GM23338 (cell line): Measurements from ENCODE around the gene ELN.

Source experiments
- CREB1 ChIP-seq: fragments of 250-450 bp; sonication (Bioruptor Pico); IDR thresholded peaks from 2 replicates; pipeline ENCODE4 v1.5.0; 2020; ENCODE audit warnings: low read depth, mild to moderate bottlenecking, moderate library complexity
- CTCF ChIP-seq, 2 experiments: fragments of 200-600 bp in 1 of 2; sonication (generic) in 1 of 2; conservative IDR thresholded peaks; 2 replicates each; pipeline versions ENCODE4 v1.5.1 to v1.6.1; 2016 to 2017; ENCODE audit warnings: antibody characterized with exemption in 2 of 2, low read depth in 2 of 2, mild to moderate bottlenecking in 2 of 2, moderate library complexity in 1 of 2
- EZH2 ChIP-seq: fragments of 200-600 bp; sonication (generic); IDR thresholded peaks from one replicate; pipeline ENCODE4 v1.8.0; 2017; ENCODE audit warnings: antibody characterized with exemption, mild to moderate bottlenecking, low read depth; ENCODE audit not compliant: unreplicated experiment
- NANOG ChIP-seq: IDR thresholded peaks from 2 replicates; pipeline ENCODE4 v1.6.1; 2016; ENCODE audit warnings: antibody characterized with exemption, borderline replicate concordance
- POLR2AphosphoS5 ChIP-seq: IDR thresholded peaks from 2 replicates; pipeline ENCODE4 v1.6.1; 2016; ENCODE audit warnings: antibody characterized with exemption, low read depth
- REST ChIP-seq: IDR thresholded peaks from one replicate; pipeline ENCODE4 v1.6.1; 2018; ENCODE audit warnings: antibody characterized with exemption; ENCODE audit not compliant: unreplicated experiment

GRCh38 chr7:74069086-74069541, 41.1 kb downstream of the ELN start:
- no peak for TF ChIP-seq CTCF (conservative IDR thresholded peaks at IDR 0.05; ENCODE audit: low read depth in 2 of 2)
- TF ChIP-seq CREB1, result no peak
- TF ChIP-seq POLR2AphosphoS5, result no peak
- no peak for TF ChIP-seq NANOG
- no peak for TF ChIP-seq EZH2
- no peak for TF ChIP-seq REST
